MM.1S (cell line): ENCODE data around the gene TNN.

Experiments
- DNase-seq: peaks from one replicate; pipeline ENCODE4 v3.0.0-alpha.2; 2015
- H2AFZ ChIP-seq: fragments of 300-600 bp; sonication (generic); 2 replicates; pipeline ENCODE4 v1.6.0; 2016; ENCODE audit warnings: antibody characterized with exemption, low read length
- H3F3A ChIP-seq: fragments of 300-600 bp; sonication (generic); 2 replicates; pipeline ENCODE4 v1.6.1; 2016; ENCODE audit warnings: mild to moderate bottlenecking, antibody characterized with exemption, low read length, moderate library complexity, mixed read lengths; ENCODE audit not compliant: insufficient read depth
- H3K27ac ChIP-seq: fragments of 300-600 bp; sonication (generic); 2 replicates; pipeline ENCODE4 v1.5.1; 2016; ENCODE audit warnings: mild to moderate bottlenecking, low read length
- H3K27me3 ChIP-seq: fragments of 300-600 bp; sonication (generic); replicated peaks from 2 replicates; pipeline ENCODE4 v1.6.0; 2016; ENCODE audit warnings: low read length; ENCODE audit not compliant: insufficient read depth
- H3K36me3 ChIP-seq: fragments of 300-600 bp; sonication (generic); replicated peaks from 2 replicates; pipeline ENCODE4 v1.6.1; 2016; ENCODE audit warnings: mild to moderate bottlenecking, low read length, mixed read lengths; ENCODE audit not compliant: insufficient read depth
- H3K4me1 ChIP-seq: fragments of 300-600 bp; sonication (generic); 2 replicates; pipeline ENCODE4 v1.6.1; 2016; ENCODE audit warnings: low read length, mixed read lengths
- H3K4me2 ChIP-seq: fragments of 300-600 bp; sonication (generic); 2 replicates; pipeline ENCODE4 v1.6.0; 2016; ENCODE audit warnings: low read depth, low read length
- H3K4me3 ChIP-seq: fragments of 300-600 bp; sonication (generic); 2 replicates; pipeline ENCODE4 v1.5.1; 2016; ENCODE audit warnings: low read length, mixed read lengths
- H3K79me2 ChIP-seq: fragments of 300-600 bp; sonication (generic); 2 replicates; pipeline ENCODE4 v1.6.1; 2016; ENCODE audit warnings: mixed run types, low read length, mixed read lengths
- H3K9ac ChIP-seq: fragments of 300-600 bp; sonication (generic); 2 replicates; pipeline ENCODE4 v1.6.1; 2016; ENCODE audit warnings: low read length, mixed read lengths
- H3K9me2 ChIP-seq: fragments of 300-600 bp; sonication (generic); replicated peaks from 2 replicates; pipeline ENCODE4 v1.6.1; 2016; ENCODE audit warnings: mild to moderate bottlenecking, low read length, mixed read lengths; ENCODE audit not compliant: insufficient read depth
- H3K9me3 ChIP-seq: fragments of 300-600 bp; sonication (generic); replicated peaks from 2 replicates; pipeline ENCODE4 v1.6.1; 2016; ENCODE audit warnings: mild to moderate bottlenecking, low read length, mixed read lengths; ENCODE audit not compliant: insufficient read depth
- H4K20me1 ChIP-seq: fragments of 300-600 bp; sonication (generic); 2 replicates; pipeline ENCODE4 v1.6.1; 2016; ENCODE audit warnings: mild to moderate bottlenecking, low read length, moderate library complexity, mixed read lengths; ENCODE audit not compliant: insufficient read depth
- CTCF ChIP-seq: fragments of 300-600 bp; sonication (generic); IDR thresholded peaks from 2 replicates; pipeline ENCODE4 v1.5.1; 2016; ENCODE audit warnings: antibody characterized with exemption, low read length, mixed read lengths
- EZH2 ChIP-seq: fragments of 300-600 bp; sonication (generic); optimal IDR thresholded peaks from 2 replicates; pipeline ENCODE3; 2017; ENCODE audit warnings: low read depth, mild to moderate bottlenecking, antibody characterized with exemption, low read length, mixed read lengths
- EZH2phosphoT487 ChIP-seq: fragments of 300-600 bp; sonication (generic); IDR thresholded peaks from 2 replicates; pipeline ENCODE4 v1.6.1; 2018; ENCODE audit warnings: antibody characterized with exemption, low read length

Gene TNN

GRCh38 chr1:175154629-175155472 is 87.2 kb downstream of the TNN start:
- Histone ChIP-seq H3K9ac (no peak overlapping the region), H3K27ac (peak overlapping the region; percentile 6; the same call in 1 of the 2 replicates), H3K4me2 (peak overlapping the region; percentile 38), H3K4me1 (peaks cover 24% of the 10 kb centered on the region), H3K27me3 (no peaks in the 10 kb centered on the region), H3K9me3 (no peaks in the 10 kb centered on the region), H3F3A (peaks cover 19% of the 10 kb centered on the region), H3K4me3 (no peak overlapping the region), H3K79me2 (no peaks in the 10 kb centered on the region), H2AFZ (no peak overlapping the region), H3K9me2 (no peaks in the 10 kb centered on the region), H4K20me1 (no peaks in the 10 kb centered on the region), H3K36me3 (peaks cover 8% of the 10 kb centered on the region; the same call in 1 of the 2 replicates)
- TF ChIP-seq CTCF (peak; percentile 99), EZH2 (no peak), EZH2phosphoT487 (no peak)
- peak; percentile 91 for DNase-seq

GRCh38 chr1:175155473-175155856 is 87.8 kb downstream of the TNN start:
- Histone ChIP-seq H2AFZ (no peak overlapping the region), H3K27ac (peak overlapping the region; percentile 6; the same call in 1 of the 2 replicates), H3K4me2 (peak overlapping the region; percentile 38), H3K79me2 (no peaks in the 10 kb centered on the region), H4K20me1 (no peaks in the 10 kb centered on the region), H3K9ac (no peak overlapping the region), H3K9me2 (no peaks in the 10 kb centered on the region), H3K9me3 (no peaks in the 10 kb centered on the region), H3K27me3 (no peaks in the 10 kb centered on the region), H3K4me1 (peaks cover 24% of the 10 kb centered on the region), H3K4me3 (no peak overlapping the region), H3F3A (peaks cover 19% of the 10 kb centered on the region), H3K36me3 (peaks cover 13% of the 10 kb centered on the region; the same call in 1 of the 2 replicates)
- TF ChIP-seq EZH2 (no peak), EZH2phosphoT487 (no peak), CTCF (no peak)
- DNase-seq: peak; percentile 65

DNA sequence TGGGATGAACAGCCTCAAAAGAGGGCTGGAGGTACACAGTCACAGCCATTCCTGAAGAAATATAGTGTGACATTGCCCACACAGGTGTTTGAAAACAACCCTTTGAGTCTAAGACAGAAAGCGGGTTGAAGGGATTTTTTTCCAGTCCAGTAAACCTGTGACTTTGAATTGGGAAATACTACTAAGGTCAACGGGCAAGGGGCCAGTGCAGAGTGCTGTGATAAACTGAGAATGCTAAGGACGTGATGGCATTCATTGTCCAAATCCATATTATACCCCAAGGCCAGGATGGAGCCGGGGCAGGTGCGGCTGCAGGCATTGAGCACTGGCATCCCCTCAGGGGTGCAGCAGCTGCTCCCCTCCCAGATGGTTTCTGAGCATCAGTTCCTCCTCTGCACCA is 88.3 kb downstream of the TNN start:
- H3K4me2 ChIP-seq: peak overlapping the region; percentile 38

More for the DNA sequence above, 88.3 kb downstream of the TNN start:
- H4K20me1 ChIP-seq: no peaks in the 10 kb centered on the region
- DNase-seq: no peak
- H3K36me3 ChIP-seq: peaks cover 14% of the 10 kb centered on the region; the same call in 1 of the 2 replicates
- H3F3A ChIP-seq: peaks cover 19% of the 10 kb centered on the region
- peak overlapping the region; percentile 6; the same call in 1 of the 2 replicates for H3K27ac ChIP-seq
- no peak overlapping the region for H3K9ac ChIP-seq
- no peak overlapping the region for H3K4me3 ChIP-seq
- no peaks in the 10 kb centered on the region for H3K9me2 ChIP-seq
- no peaks in the 10 kb centered on the region for H3K9me3 ChIP-seq
- H3K4me1 ChIP-seq: peaks cover 24% of the 10 kb centered on the region
- H3K27me3 ChIP-seq: no peaks in the 10 kb centered on the region
- no peaks in the 10 kb centered on the region for H3K79me2 ChIP-seq
- TF ChIP-seq CTCF: no peak
- TF ChIP-seq EZH2: no peak
- TF ChIP-seq EZH2phosphoT487: no peak
- H2AFZ ChIP-seq: no peak overlapping the region
